ENCODE data around the gene AP5Z1. TPM values are rescaled to one million over a fixed set of nuclear protein-coding genes. Genes with fewer than 3 reads are reported as not detected.

The AP5Z1 gene
- total RNA-seq, 1 experiment from 2014 or later = 35.6 TPM

GRCh38 chr7:4751398-4751947 is 23.9 kb upstream of the AP5Z1 start:
- H3K9me3 ChIP-seq (ENCODE audit: low read depth, low read length, poor library complexity, severe bottlenecking) = no peaks in the 10 kb centered on the region
- no TSS peak for BruUV-seq (replicated peaks)
- H3K4me1 ChIP-seq (ENCODE audit: insufficient read depth, low read length, poor library complexity, severe bottlenecking) = no peaks in the 10 kb centered on the region
- CTCF ChIA-PET = no interaction called here
- TF ChIP-seq CTCF (conservative IDR thresholded peaks at IDR 0.05; ENCODE audit: low read depth, low read length) (no peak), EZH2 (IDR thresholded peaks at IDR 0.05; ENCODE audit: borderline replicate concordance, low read depth, low read length, poor library complexity, severe bottlenecking) (no peak)
- H3K27me3 ChIP-seq (replicated peaks; ENCODE audit: insufficient read depth, low read depth, low read length, poor library complexity) = no peaks in the 10 kb centered on the region
- no peak overlapping the region for H3K4me3 ChIP-seq (ENCODE audit: low read depth, low read length, poor library complexity, severe bottlenecking)
- DNase-seq (ENCODE audit: low spot score) = no peak
- POLR2A ChIA-PET (ENCODE audit: low non-redundant PET) = interaction anchor here (0.7 kb wide), 1 partner anchor 66 kb away, joined by 26 read pairs; no protein-coding TSS in a partner anchor
- H3K36me3 ChIP-seq (ENCODE audit: insufficient read depth, low read length, poor library complexity, severe bottlenecking) = peaks cover 37% of the 10 kb centered on the region
- H3K27ac ChIP-seq (ENCODE audit: low read depth, low read length, poor library complexity, severe bottlenecking) = no peak overlapping the region
- intact Hi-C loops (cut with micrococcal nuclease; ENCODE audit: unreplicated experiment) = no loop called here

- no peak overlapping the region for H3K4me3 ChIP-seq (ENCODE audit: low read depth, low read length, poor library complexity, severe bottlenecking)
- CTCF ChIA-PET = no interaction called here
Observed at GRCh38 chr7:4753598-4754432, 21.6 kb upstream of the AP5Z1 start.

GRCh38 chr7:4754433-4755010 is 20.9 kb upstream of the AP5Z1 start:
- BruUV-seq (replicated peaks) = no TSS peak
- Histone ChIP-seq H3K27me3 (replicated peaks; ENCODE audit: insufficient read depth, low read depth, low read length, poor library complexity) (no peaks in the 10 kb centered on the region), H3K27ac (ENCODE audit: low read depth, low read length, poor library complexity, severe bottlenecking) (no peak overlapping the region), H3K36me3 (ENCODE audit: insufficient read depth, low read length, poor library complexity, severe bottlenecking) (peaks cover 37% of the 10 kb centered on the region), H3K4me3 (ENCODE audit: low read depth, low read length, poor library complexity, severe bottlenecking) (no peak overlapping the region), H3K9me3 (ENCODE audit: low read depth, low read length, poor library complexity, severe bottlenecking) (no peaks in the 10 kb centered on the region), H3K4me1 (ENCODE audit: insufficient read depth, low read length, poor library complexity, severe bottlenecking) (no peaks in the 10 kb centered on the region)
- intact Hi-C loops (cut with micrococcal nuclease; ENCODE audit: unreplicated experiment) = loop anchor here (1.0 kb wide), 1 partner anchor 143 kb away; no protein-coding TSS in a partner anchor
- no peak for TF ChIP-seq EZH2 (IDR thresholded peaks at IDR 0.05; ENCODE audit: borderline replicate concordance, low read depth, low read length, poor library complexity, severe bottlenecking)
- TF ChIP-seq CTCF (conservative IDR thresholded peaks at IDR 0.05; ENCODE audit: low read depth, low read length) = no peak
- CTCF ChIA-PET = no interaction called here
- POLR2A ChIA-PET (ENCODE audit: low non-redundant PET) = no interaction called here
- no peak for DNase-seq (ENCODE audit: low spot score)

More at GRCh38 chr7:4753598-4754432, 21.6 kb upstream of the AP5Z1 start:
- Histone ChIP-seq H3K36me3 (ENCODE audit: insufficient read depth, low read length, poor library complexity, severe bottlenecking) (peaks cover 37% of the 10 kb centered on the region), H3K27ac (ENCODE audit: low read depth, low read length, poor library complexity, severe bottlenecking) (no peak overlapping the region), H3K4me1 (ENCODE audit: insufficient read depth, low read length, poor library complexity, severe bottlenecking) (no peaks in the 10 kb centered on the region), H3K9me3 (ENCODE audit: low read depth, low read length, poor library complexity, severe bottlenecking) (no peaks in the 10 kb centered on the region), H3K27me3 (replicated peaks; ENCODE audit: insufficient read depth, low read depth, low read length, poor library complexity) (no peaks in the 10 kb centered on the region)
- DNase-seq (ENCODE audit: low spot score) = peak; percentile 64
- intact Hi-C loops (cut with micrococcal nuclease; ENCODE audit: unreplicated experiment) = loop anchor here (1.0 kb wide), 1 partner anchor 143 kb away; no protein-coding TSS in a partner anchor
- TF ChIP-seq EZH2 (IDR thresholded peaks at IDR 0.05; ENCODE audit: borderline replicate concordance, low read depth, low read length, poor library complexity, severe bottlenecking) = no peak
- TF ChIP-seq CTCF (conservative IDR thresholded peaks at IDR 0.05; ENCODE audit: low read depth, low read length) = peak; percentile 93
- BruUV-seq (replicated peaks) = no TSS peak
- POLR2A ChIA-PET (ENCODE audit: low non-redundant PET) = no interaction called here
